KMS-11 (cell line): ENCODE data around the gene AAGAB.

Experiments used
- H2AFZ ChIP-seq: fragments of 200-600 bp; sonication (generic); 2 replicates; pipeline ENCODE4 v1.6.1; 2016; ENCODE audit warnings: antibody characterized with exemption, mixed run types, low read depth
- H3K27ac ChIP-seq: fragments of 200-600 bp; sonication (generic); 2 replicates; pipeline ENCODE4 v1.6.1; 2016; ENCODE audit warnings: mild to moderate bottlenecking, mixed run types
- H3K27me3 ChIP-seq: fragments of 200-600 bp; sonication (generic); 2 replicates; pipeline ENCODE4 v1.6.1; 2017; ENCODE audit warnings: mild to moderate bottlenecking, low read depth, mixed run types, moderate library complexity; ENCODE audit not compliant: insufficient read depth
- H3K36me3 ChIP-seq: fragments of 200-600 bp; sonication (generic); 2 replicates; pipeline ENCODE4 v1.6.1; 2017; ENCODE audit warnings: mild to moderate bottlenecking, mixed run types; ENCODE audit not compliant: insufficient read depth
- H3K4me1 ChIP-seq: fragments of 200-600 bp; sonication (generic); 2 replicates; pipeline ENCODE4 v1.6.1; 2016; ENCODE audit warnings: mild to moderate bottlenecking, low read depth, mixed run types; ENCODE audit not compliant: poor library complexity, severe bottlenecking
- H3K4me2 ChIP-seq: fragments of 200-600 bp; sonication (generic); 2 replicates; pipeline ENCODE4 v1.7.0; 2016; ENCODE audit warnings: mild to moderate bottlenecking, mixed run types
- H3K4me3 ChIP-seq: fragments of 200-600 bp; sonication (generic); IDR thresholded peaks from 2 replicates; pipeline ENCODE4 v1.6.1; 2017; ENCODE audit warnings: low read depth, low read length, mixed read lengths; ENCODE audit not compliant: insufficient read depth
- H3K79me2 ChIP-seq: fragments of 200-600 bp; sonication (generic); 2 replicates; pipeline ENCODE4 v1.6.1; 2016; ENCODE audit warnings: low read depth, mixed run types; ENCODE audit not compliant: insufficient read depth
- H3K9ac ChIP-seq: fragments of 200-600 bp; sonication (generic); 2 replicates; pipeline ENCODE4 v1.6.1; 2016; ENCODE audit warnings: mild to moderate bottlenecking, mixed run types
- H4K20me1 ChIP-seq: fragments of 200-600 bp; sonication (generic); 2 replicates; pipeline ENCODE4 v1.6.1; 2016; ENCODE audit warnings: mild to moderate bottlenecking, mixed run types; ENCODE audit not compliant: insufficient read depth
- TF ChIP-seq, protein P1 (sequence below): fragments of 200-600 bp; sonication (generic); conservative IDR thresholded peaks from 2 replicates; pipeline ENCODE4 v1.6.1; 2017; ENCODE audit warnings: low read depth, mild to moderate bottlenecking, antibody characterized with exemption, low read length, moderate library complexity, mixed read lengths

The AAGAB gene

DNA sequence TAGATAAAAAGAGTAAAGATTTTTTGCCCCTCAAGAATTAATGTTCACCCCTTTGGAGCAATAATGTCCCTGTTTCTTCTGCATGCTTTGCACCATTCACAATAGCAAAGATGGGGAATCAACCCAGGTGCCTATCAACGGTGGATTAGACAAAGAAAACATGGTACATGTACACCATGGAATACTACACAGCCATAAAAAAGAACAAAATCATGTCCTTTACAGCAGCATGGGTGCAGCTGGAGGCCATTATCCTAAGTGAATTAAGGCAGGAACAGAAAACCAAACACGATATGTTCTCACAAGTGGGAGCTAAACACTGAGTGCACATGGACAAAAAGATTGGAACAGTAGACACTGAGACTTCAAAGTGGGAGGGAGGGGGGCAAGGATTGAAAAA is 35.2 kb downstream of the AAGAB start:
- Histone ChIP-seq H3K4me3 (no peak overlapping the region), H3K4me1 (no peaks in the 10 kb centered on the region), H3K79me2 (no peaks in the 10 kb centered on the region), H2AFZ (no peak overlapping the region), H3K9ac (no peak overlapping the region), H3K27ac (no peak overlapping the region), H3K36me3 (no peaks in the 10 kb centered on the region), H3K27me3 (no peaks in the 10 kb centered on the region), H3K4me2 (no peak overlapping the region), H4K20me1 (no peaks in the 10 kb centered on the region)
- TF ChIP-seq, protein P1, sequence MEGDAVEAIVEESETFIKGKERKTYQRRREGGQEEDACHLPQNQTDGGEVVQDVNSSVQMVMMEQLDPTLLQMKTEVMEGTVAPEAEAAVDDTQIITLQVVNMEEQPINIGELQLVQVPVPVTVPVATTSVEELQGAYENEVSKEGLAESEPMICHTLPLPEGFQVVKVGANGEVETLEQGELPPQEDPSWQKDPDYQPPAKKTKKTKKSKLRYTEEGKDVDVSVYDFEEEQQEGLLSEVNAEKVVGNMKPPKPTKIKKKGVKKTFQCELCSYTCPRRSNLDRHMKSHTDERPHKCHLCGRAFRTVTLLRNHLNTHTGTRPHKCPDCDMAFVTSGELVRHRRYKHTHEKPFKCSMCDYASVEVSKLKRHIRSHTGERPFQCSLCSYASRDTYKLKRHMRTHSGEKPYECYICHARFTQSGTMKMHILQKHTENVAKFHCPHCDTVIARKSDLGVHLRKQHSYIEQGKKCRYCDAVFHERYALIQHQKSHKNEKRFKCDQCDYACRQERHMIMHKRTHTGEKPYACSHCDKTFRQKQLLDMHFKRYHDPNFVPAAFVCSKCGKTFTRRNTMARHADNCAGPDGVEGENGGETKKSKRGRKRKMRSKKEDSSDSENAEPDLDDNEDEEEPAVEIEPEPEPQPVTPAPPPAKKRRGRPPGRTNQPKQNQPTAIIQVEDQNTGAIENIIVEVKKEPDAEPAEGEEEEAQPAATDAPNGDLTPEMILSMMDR = no peak

DNA sequence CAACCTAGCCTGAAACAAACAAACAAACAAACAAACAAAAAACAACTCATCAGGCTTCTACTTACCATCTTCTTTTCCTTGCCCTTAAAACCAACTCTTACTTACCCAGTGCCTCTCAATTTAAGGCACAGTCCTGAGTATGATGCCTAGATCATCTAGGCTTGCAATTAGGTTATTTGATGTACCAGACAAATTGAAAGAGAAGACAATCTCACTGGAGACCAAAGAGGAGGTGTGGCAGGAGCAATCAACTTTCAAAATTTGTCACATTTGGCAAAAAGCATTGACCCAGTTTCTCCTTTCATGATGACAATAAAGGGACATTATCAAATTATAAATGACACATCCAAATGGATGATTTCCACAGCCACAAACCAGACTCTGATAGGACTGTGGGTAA is 36.0 kb downstream of the AAGAB start:
- H3K9ac ChIP-seq = no peak overlapping the region
- no peak overlapping the region for H2AFZ ChIP-seq
- no peaks in the 10 kb centered on the region for H3K79me2 ChIP-seq
- H3K4me2 ChIP-seq = no peak overlapping the region
- no peaks in the 10 kb centered on the region for H3K36me3 ChIP-seq
- H3K27ac ChIP-seq = no peak overlapping the region
- TF ChIP-seq, protein P1 = no peak
- no peaks in the 10 kb centered on the region for H3K4me1 ChIP-seq
- H4K20me1 ChIP-seq = no peaks in the 10 kb centered on the region
- H3K4me3 ChIP-seq = no peak overlapping the region
- no peaks in the 10 kb centered on the region for H3K27me3 ChIP-seq

- no peak overlapping the region for H3K4me3 ChIP-seq
Measured at GRCh38 chr15:67216859-67217258, 37.6 kb downstream of the AAGAB start.

DNA sequence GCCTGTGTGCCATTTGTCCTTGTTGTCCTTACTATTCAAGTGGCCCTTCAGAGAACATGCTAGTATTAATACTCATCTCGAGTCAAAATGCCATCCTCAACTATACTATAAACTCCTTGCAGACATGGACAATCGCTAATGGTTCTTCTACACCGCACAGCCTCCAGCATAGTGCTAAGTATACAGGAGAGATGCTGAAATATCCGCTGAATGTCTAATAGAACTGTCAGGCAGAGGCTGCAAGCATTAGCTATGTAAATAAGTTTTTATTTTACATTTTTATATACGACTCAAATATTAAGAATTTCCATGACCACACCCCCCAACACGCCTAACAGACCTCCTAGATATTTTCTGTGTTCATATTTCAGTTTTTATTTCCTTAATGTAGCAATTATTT is 39.4 kb downstream of the AAGAB start:
- H3K4me1 ChIP-seq = no peaks in the 10 kb centered on the region
- no peak overlapping the region for H3K4me3 ChIP-seq
- H3K9ac ChIP-seq = no peak overlapping the region
- H3K4me2 ChIP-seq = no peak overlapping the region
- H3K79me2 ChIP-seq = no peaks in the 10 kb centered on the region
- H2AFZ ChIP-seq = no peak overlapping the region
- H3K27ac ChIP-seq = no peak overlapping the region
- no peaks in the 10 kb centered on the region for H3K36me3 ChIP-seq
- no peaks in the 10 kb centered on the region for H4K20me1 ChIP-seq
- no peaks in the 10 kb centered on the region for H3K27me3 ChIP-seq
- TF ChIP-seq, protein P1 = no peak

More at GRCh38 chr15:67216859-67217258, 37.6 kb downstream of the AAGAB start:
- H3K4me2 ChIP-seq = no peak overlapping the region
- TF ChIP-seq, protein P1 = no peak
- H3K4me1 ChIP-seq = no peaks in the 10 kb centered on the region
- H3K27ac ChIP-seq = no peak overlapping the region
- H3K27me3 ChIP-seq = no peaks in the 10 kb centered on the region
- H3K36me3 ChIP-seq = no peaks in the 10 kb centered on the region
- no peaks in the 10 kb centered on the region for H4K20me1 ChIP-seq
- H3K79me2 ChIP-seq = no peaks in the 10 kb centered on the region
- no peak overlapping the region for H3K9ac ChIP-seq
- no peak overlapping the region for H2AFZ ChIP-seq
